ENCODE results near the gene GPBP1.
"Not testable (repeated sequence)": the region's sequence is repeated elsewhere in the genome, so short reads cannot be mapped to it uniquely, and the experiment has no call there.

The GPBP1 gene, protein sequence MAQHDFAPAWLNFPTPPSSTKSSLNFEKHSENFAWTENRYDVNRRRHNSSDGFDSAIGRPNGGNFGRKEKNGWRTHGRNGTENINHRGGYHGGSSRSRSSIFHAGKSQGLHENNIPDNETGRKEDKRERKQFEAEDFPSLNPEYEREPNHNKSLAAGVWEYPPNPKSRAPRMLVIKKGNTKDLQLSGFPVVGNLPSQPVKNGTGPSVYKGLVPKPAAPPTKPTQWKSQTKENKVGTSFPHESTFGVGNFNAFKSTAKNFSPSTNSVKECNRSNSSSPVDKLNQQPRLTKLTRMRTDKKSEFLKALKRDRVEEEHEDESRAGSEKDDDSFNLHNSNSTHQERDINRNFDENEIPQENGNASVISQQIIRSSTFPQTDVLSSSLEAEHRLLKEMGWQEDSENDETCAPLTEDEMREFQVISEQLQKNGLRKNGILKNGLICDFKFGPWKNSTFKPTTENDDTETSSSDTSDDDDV

DNA sequence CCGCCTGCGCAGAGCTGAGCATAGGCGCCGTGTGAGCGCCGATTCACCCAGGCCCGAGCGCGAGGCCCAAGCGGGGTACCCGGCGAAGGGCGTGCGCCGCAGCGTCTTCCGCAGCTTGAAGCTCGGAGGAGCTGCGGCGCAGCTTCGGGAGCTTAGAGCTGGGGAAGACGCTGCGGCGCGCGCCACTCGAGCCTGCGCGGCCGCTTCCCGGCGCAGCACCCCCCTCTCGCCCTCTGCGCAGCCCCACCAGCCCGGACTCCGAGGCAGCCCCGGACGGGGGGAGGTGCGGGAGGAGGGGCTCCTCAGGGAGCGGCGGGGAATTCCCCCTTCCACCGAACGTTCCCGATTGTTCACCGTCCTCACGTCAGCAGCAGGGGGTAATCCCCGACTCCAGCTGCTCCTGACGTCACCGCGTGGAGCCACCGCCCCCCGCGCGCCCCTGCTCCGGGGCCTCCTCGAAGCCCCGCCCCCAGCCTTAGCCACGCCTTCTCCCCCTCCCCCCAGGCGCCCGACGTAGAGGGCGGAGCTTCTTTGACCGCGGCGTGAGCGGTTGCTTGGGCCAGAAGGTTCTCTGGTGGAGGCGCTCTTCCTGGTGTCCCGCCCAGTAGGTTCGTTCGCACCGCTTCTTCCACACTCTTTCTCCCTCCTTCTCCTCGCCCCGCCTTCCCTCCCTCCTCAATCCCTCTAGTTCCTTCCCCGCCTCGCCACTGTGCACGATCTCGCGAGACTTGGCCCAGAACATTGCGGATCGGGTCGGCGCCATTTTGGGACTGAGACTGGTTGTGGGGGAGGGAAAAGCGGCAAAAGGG is at the start of gene GPBP1:
GPBP1 (plus strand) TSS at position 741 of the 809 bp plus-strand sequence. CDS start 40,072 bp downstream, outside the sequence.
- peak; percentile 91 for DNase-seq

DNA sequence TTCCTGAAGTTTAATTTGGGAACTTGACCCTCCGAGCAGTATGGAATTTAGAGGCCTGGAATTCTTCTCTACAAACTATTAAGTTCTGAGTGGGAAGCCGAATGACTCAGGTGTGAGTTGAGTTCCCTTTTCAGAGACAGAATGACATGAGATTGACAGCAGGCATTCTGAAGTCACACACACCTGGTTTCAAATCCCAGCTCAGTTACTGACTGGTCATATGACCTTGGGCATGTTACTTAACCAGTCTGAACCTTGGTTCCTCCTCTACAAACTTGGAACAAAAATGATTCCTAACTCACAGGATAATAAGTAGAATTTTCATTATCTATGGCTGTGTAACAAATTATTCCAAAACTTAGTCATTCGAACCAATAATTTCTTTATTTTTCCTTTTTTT is 45.5 kb upstream of the GPBP1 start:
- no peak for DNase-seq

DNA sequence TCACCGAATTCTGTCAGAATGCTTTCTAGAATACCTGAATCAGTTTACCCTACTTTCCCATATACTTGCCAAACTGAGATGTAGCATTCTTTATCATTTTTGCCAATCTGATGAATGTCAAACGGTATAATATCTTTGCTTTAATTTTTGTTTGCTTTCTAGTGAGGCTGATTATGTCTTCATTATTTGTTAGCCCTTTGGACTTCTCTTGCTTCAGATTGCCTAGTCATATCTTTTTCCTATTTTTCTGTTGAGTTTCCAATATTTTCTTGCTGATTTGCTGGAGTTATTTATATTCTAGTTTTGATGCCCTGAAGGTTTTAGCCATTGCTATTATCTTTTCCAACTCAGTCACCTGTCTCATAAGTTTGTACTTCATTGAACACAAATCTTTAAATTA is 40.3 kb upstream of the GPBP1 start:
- no peak for DNase-seq

DNA sequence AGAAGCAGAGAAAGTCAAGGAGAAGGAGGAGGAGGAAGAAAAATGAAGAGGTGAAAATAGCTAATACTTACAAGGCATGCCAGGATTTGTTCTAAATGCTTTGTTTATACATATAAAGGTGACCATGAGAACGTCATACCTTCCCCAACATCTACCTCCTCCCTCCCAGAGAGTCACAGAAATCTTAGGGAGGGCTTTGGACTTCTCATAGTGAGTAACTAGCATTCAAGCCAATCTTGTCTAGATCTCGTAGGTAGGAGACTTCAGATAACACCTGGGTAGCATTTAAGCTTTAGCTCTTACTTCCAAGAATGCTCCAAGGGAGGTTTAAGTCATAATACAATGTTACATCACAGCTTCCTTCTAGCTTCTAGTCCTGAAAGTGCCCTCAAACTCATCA is 36.5 kb upstream of the GPBP1 start:
- DNase-seq = no peak

DNA sequence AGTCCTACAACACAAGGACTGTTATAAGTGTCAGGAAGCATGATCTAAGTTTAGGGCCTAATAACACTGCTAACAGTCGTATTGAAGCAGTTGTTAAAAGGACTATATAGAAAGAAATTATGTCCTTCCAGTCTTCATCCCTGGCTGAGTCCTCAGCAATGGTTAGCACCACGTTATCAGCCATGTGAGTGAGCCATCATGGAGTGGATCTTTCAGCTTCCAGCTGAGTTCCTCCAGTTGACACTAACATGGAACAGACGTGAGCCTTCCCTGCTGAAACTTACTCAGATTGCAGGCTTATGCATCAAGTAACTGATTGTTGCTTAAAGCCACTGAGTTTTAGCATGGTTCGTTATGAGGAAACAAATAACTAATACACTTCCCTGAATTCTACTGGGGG is 21.5 kb upstream of the GPBP1 start:
- DNase-seq = no peak

DNA sequence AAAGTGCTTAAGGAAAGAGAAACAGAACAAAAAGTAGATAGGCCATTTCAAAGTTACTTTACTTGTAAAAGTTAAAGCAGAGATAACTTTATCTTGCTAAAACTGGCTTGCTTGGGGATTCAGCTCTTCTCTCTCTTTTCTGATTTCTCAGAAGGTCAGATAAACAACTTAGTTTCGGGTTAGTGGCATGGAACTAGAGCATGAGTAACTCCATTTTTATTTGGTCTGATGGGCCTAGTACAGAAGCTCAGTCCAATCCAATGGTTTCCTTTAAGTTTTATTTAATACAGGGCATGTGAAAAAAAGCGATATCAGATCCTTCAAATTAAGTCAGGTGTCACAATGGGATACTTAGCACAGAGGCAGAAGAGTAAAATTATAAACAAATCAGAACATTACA is 18.8 kb upstream of the GPBP1 start:
- DNase-seq = no peak

DNA sequence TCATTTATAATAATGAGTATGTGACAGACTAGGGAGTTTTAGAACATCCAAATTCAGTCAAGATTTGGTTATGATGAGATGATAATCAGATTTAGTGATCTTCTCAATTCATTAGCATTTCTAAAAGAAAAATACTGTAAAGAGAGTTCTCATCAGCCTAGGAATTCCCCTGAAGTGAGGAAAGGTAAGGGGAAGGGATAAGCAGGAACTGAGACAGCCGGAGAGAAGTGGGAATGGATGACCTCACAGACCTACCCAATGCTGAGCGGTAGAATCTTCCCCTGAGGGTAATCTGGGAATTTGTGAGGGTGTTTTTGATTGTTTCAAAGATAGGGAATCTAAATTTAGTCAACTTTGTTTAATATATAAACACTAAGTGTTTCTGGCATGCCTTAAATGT is 16.7 kb upstream of the GPBP1 start:
- no peak for DNase-seq

DNA sequence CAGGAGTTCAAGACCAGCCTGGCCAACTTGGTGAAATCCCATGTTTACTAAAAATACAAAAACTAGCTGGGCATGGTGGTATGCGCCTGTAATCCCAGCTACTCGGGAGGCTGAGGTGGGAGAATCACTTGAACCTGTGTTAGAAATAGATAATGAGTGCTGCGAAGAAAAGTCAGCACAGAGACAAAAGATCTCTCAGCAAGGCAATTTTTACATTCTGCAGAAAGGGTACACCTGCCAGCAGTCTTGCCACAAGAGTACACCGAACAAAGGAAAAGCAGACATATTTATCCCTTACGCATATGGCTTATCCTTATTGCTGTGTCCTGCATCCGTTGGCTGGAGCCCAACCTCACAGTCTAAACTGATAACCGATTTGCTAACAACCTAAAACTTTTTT is 16.2 kb upstream of the GPBP1 start:
- DNase-seq = no peak

DNA sequence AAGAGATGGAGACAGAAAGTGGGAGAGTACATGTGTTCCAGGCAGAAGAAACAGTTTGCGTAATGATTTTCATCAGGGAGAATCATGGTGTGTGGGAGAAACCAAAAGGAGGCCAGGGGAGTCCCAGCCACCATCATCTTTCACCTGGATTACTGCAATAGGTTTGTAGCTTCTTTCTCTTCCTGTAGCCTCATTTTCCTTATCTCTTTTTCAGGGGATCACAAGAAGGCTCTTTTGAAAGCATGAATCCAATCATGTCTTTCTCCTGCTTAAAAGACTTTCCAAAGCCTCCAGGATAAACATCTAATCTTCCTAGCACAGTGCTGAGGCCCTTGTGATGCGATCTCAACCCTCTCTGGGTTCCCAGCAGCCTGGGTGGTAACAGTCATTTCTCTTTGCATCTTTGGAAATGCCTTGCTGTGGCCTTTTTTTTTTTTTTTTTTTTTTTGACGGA is 10.3 kb upstream of the GPBP1 start:
- no peak for DNase-seq

DNA sequence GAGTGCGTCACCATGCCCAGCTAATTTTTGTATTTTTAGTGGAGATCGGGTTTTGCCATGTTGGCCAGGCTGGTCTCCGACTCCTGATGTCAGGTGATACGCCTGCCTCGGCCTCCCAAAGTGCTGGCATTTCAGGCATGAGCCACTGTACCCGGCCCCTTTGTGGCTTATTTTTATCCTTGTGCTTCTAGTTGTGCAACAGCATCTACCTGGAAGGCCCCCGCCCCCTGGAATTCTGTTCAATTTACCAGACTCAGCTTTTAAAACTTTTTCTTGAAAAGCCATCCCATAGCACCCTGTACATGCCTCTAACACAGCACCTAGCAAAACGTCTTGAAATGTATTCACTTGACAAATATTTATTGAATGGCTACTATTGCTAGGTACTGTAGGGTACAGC is 9.7 kb upstream of the GPBP1 start:
- no peak for DNase-seq

DNA sequence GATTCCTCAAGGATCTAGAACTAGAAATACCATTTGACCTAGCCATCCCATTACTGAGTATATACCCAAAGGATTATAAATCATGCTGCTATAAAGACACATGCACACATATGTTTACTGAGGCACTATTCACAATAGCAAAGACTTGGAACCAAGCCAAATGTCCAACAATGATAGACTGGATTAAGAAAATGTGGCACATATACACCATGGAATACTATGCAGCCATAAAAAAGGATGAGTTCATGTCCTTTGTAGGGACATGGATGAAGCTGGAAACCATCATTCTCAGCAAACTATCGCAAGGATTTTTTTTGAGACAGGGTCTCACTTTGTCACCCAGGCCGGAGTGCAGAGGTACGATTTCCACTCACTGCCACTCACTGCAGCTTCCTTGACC is 8.7 kb upstream of the GPBP1 start:
- not testable (repeated sequence) for DNase-seq

DNA sequence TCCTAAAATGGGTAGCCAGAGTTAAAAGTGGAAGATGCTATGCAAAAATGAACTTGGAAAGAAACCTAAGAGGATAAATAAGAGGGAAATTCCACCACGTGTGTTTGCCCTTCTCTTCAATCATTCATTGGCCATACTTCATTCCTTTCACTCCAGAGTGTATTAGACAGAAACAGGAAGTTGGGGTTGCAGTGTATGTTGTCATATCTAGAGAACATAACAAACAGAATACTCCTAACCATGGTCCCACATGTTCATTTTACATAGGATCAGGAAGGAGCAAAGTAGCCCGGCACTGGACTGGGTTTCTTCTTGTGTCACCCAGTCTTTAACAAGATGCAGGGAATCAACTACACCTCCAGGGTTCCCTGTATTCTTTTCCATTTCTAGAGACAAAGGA is 7.6 kb upstream of the GPBP1 start:
- DNase-seq = no peak

DNA sequence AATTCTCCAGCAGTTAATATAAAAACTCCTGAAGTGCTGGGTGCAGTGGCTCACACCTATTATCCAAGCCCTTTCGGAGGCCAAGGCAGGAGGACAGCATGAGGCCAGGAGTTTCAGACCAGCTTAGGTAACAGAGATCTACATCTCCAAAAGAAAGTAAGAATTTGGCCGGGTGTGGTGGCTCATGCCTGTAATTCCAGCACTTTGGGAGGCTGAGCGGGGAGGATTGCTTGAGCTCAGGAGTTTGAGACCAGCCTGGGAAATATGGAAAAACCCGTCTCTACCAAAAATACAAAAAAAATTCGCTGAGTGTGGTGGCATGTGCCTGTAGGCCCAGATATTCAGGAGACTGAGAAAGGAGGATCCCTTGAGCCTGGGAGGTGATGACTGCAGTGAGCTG is 6.7 kb upstream of the GPBP1 start:
- no peak for DNase-seq

DNA sequence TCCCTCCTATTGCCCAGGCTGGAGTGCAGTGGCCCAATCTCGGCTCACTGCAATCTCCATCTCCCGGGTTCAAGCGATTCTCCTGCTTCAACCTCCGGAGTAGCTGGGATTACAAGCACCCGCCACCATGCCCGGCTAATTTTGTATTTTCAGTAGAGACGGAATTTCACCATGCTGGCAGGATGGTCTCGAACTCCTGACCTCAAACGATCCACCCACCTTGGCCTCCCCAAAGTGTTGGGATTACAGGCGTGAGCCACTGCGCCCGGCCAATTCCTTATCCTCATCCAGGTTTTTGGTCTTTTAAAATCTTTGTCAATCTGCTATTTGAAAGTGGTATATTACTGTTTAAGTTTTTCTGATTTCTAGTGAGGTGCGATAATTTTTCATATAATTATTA is 3.7 kb upstream of the GPBP1 start:
- DNase-seq = not testable (repeated sequence)

DNA sequence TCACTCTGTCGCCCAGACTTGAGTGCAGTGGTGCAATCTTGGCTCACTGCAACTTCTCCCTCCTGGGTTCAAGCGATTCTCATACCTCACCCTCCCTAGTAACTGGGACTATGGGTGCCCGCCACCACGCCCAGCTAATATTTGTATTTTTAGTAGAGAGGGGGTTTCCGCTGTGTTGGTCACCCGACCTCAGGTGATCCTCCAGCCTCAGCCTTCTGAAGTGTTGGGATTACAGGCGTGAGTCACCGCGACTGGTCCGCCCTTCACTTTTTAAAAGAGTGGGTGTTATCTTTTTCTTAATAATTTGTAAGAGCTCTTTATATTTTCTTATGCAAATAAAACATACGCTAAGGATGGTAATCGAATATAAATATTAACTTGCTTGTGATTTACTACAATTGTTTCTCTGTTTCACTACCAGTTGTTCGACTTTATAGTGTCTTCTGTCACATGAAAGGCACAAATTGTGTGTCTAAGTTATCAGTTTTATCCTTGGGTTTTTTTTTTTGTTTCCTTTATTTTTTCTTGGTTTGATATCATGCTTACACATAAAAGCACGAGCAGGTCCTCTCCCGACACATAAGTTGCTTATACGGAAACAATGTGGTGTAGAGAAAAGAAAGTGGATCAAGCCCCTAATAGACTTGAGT is 1.9 kb upstream of the GPBP1 start:
- DNase-seq = no peak

DNA sequence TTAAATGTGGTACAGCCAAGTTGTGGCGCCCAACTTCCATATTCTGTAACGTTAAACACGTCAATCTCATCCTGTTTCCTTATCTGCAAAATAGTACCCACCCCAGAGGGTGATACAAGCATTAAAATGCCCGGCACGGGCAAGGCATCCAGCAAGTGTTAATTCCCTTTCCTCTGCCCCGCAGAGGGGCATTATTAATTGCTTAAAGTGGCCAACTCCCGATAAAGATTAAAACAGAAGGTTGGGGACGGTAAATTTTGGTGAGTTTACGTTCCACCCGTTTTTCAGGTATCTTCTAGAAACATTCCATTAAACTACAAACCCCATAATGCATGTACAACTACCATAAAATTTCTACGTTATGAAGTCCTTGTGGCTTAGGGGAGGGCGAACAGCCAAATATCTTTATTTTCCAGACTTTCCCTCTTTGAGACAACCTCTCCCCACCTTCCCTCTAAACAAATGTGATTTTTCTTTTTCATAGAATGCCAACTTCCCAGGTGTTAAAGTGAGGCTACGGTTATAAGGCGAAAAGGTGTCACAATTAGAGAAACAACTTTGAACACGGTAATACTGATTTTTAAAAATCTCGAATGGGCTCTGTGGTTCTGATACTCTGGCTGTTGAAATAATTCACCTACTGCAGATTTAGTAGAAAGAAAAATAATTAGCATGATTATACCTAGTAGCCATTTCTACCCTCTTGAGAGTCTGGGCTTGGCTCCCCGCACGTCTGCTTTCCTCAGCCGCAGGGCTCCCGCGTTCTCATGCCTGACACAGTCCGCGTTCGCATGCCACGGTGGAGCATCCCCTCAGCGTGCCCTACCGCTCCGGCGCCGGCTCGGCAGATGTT is 1.2 kb upstream of the GPBP1 start:
- DNase-seq = no peak

DNA sequence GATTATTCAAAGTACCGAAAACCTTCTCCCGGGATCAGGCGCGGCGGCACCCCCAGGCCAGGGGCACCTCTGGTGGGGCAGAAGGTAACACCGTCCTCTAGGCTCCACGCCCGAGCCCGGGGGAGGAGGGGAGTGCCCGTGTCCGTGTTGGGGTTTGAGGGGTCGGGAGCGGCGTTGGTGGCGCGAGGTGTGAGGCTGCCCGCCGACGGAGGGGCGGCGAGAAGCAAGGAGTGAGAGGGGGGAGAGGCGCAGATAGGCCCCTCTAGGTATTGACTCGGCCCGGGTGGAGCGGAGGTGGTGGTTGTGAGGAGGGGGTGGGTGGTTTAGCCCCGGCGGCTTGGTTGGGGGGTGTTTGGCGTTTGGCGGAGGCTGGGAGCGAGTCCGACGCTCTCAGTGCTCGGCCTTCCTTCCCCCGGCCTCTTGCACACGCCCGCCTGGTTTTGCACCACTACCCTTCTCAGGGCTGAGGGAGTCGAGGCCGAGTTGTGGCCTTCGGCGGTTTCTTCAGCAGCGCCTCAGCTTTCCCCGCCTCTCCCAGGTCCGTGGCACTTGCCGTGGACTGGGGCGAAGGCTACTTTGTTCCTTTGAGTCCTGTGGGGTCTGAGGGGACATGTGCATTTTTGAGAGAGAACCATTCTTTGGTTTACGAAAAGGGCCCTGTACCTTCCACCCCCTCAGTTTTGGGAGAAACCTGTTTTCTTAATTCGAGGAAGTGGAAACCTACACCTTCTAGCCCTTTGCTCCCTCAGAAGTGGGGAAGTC is 450 bp downstream of the GPBP1 start:
- DNase-seq = peak; percentile 49

DNA sequence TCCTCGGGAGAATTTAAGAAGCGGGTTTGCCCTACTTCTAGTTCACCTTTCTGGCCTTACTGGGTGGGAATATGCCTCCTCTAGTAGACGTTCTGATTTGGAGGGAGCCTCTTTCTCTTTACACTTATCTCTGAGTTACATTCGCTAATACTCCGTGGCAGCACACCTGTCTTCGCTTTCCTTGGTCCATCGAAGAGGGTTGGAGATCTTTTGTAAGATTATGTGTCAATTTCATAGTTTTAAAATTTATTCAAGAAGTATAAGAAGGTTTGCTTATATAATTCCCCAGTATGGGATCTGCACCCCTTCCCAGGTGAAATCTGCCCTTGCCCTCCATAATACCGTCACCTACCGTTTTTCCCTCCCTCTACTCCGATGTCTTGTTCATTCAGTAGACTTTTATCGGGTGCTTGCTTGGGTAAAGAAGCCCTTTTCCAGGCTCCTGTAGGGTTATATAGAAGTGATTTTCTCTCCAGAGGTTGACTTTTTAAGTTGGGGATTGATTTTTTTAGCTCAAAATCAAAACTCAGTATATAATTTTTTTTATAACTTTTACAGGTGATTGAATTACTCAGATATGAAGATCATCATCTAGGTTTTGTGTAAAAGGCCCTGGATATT is 1.1 kb downstream of the GPBP1 start:
- no peak for DNase-seq

DNA sequence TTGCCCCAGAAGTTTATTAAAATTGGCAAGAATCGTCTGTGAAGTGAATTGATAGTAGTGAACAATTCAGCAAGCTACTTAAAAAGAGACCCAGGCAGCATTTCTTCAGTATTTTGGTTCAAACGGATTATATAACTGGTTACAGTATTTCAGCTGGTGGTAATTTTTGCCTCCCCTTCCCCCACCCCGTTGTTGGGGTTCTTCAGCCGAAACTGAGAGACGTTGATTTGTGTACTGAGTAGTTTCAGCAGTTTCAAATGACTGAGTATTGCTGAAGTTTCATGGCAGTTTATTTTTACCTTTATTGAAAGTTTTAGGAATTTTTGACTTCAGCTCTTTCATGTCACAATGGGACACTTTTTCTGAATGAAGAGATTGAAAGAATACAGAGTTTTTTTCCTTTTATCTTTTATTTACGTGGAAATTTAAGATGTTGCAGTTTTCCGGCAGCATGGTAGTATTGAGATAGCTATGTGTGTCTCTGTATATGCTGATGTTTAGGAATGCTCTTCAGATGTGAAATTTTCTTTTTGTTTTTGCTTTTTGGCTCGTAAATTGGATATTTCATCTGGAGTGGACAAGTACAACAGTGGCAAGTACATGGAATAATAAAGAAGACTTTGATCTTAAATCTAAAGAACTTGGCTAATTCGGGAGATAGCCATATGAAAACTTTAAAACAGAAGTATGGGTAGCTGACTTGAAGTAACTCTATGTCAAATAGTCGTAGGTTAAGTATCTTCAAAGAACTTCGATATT is 1.9 kb downstream of the GPBP1 start:
- no peak for DNase-seq

DNA sequence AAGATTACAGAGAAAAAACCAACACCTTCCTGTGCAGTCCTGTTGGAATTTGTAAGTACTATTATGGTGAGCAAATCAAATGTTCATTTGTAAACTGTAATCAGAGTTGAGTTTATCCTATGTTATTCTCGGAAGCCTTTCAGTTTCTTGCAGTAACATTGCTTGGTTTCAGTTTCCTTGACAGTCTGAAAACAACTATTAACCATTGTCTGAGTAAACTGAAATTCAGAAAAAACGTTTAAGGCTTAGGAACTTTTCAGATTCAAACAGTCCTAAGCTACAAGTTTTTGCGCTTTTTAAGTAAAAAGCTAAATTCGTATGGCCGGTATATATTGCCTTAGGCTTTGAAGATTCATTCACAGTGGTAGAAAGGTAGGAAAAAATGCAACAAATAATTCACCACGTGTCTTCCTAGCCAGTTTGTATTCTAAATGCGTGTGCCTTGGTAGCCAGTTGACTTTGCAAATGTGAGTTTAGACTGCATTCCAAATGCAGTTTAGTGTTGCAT is 2.5 kb downstream of the GPBP1 start:
- no peak for DNase-seq
